Neural cell (in vitro differentiated cells): Measurements from ENCODE around the gene IGLON5.

Experiments used
- CTCF ChIP-seq: fragments of 450-650 bp; IDR thresholded peaks from 2 replicates; pipeline ENCODE4 v1.5.1; 2014; ENCODE audit warnings: antibody characterized with exemption, mild to moderate bottlenecking, moderate library complexity; ENCODE audit not compliant: poor library complexity, severe bottlenecking
- EZH2 ChIP-seq: fragments of 200-600, 300-800 bp; shearing (Covaris generic), sonication (generic); IDR thresholded peaks from 2 replicates; pipeline ENCODE4 v1.6.1; 2014; ENCODE audit warnings: antibody characterized with exemption, low read length, borderline replicate concordance, mild to moderate bottlenecking; ENCODE audit not compliant: insufficient read depth, poor library complexity, severe bottlenecking
- POLR2AphosphoS5 ChIP-seq: IDR thresholded peaks from 2 replicates; pipeline ENCODE4 v1.6.1; 2012
- TAF1 ChIP-seq: IDR thresholded peaks from 2 replicates; pipeline ENCODE4 v1.6.1; 2012; ENCODE audit warnings: low read depth

- TF ChIP-seq POLR2AphosphoS5: no peak
- TF ChIP-seq CTCF: no peak
- no peak for TF ChIP-seq EZH2
- TF ChIP-seq TAF1: no peak
Observed at GRCh38 chr19:51331716-51332115, 20.3 kb downstream of the IGLON5 start.
